Astrocyte (in vitro differentiated cells and primary cell): ENCODE results near the gene PIK3IP1. TPM values are rescaled to one million over a fixed set of nuclear protein-coding genes. Genes with fewer than 3 reads are reported as not detected.

Experiments used
- DNase-seq: peaks from one replicate; pipeline ENCODE4 v3.0.0-alpha.2; 2010; ENCODE audit warnings: low read depth
- FAIRE-seq: peaks from 2 replicates; lab custom pipeline; 2011; peaks lifted over from hg19 to GRCh38; lab: Jason Lieb, UNC
- H2AFZ ChIP-seq: 2 replicates; pipeline ENCODE4 v1.6.0; 2012; ENCODE audit warnings: low read depth, low read length, inconsistent platforms
- H3K27ac ChIP-seq: 2 replicates; pipeline ENCODE4 v1.5.1; 2011; ENCODE audit warnings: low read depth, low read length, inconsistent platforms
- H3K27me3 ChIP-seq: 2 replicates; pipeline ENCODE4 v1.6.0; 2011; ENCODE audit warnings: low read length, inconsistent platforms; ENCODE audit not compliant: insufficient read depth
- H3K36me3 ChIP-seq: 2 replicates; pipeline ENCODE4 v1.5.1; 2011; ENCODE audit warnings: low read length, inconsistent platforms; ENCODE audit not compliant: insufficient read depth
- H3K4me1 ChIP-seq: 2 replicates; pipeline ENCODE4 v1.5.1; 2011; ENCODE audit warnings: low read length, inconsistent platforms; ENCODE audit not compliant: insufficient read depth
- H3K4me2 ChIP-seq: 2 replicates; pipeline ENCODE4 v1.6.0; 2012; ENCODE audit warnings: low read length, inconsistent platforms
- H3K4me3 ChIP-seq: 2 replicates; pipeline ENCODE4 v1.5.1; 2011; ENCODE audit warnings: low read depth, mild to moderate bottlenecking, low read length, inconsistent platforms; ENCODE audit not compliant: insufficient read depth
- H3K79me2 ChIP-seq: 2 replicates; pipeline ENCODE4 v1.6.0; 2012; ENCODE audit warnings: mild to moderate bottlenecking, low read length, inconsistent platforms; ENCODE audit not compliant: insufficient read depth
- H3K9ac ChIP-seq: 2 replicates; pipeline ENCODE4 v1.6.0; 2012; ENCODE audit warnings: mild to moderate bottlenecking, low read length, inconsistent platforms
- H3K9me3 ChIP-seq: 2 replicates; pipeline ENCODE4 v1.5.1; 2012; ENCODE audit warnings: low read depth, mild to moderate bottlenecking, low read length, inconsistent platforms; ENCODE audit not compliant: insufficient read depth
- H4K20me1 ChIP-seq: 2 replicates; pipeline ENCODE4 v1.6.0; 2012; ENCODE audit warnings: low read length, inconsistent platforms; ENCODE audit not compliant: insufficient read depth
- H3K27ac Mint-ChIP-seq: one replicate; pipeline ENCODE4 v1.8.0; 2021; ENCODE audit warnings: mild to moderate bottlenecking, mixed read lengths; ENCODE audit not compliant: unreplicated experiment
- H3K27me3 Mint-ChIP-seq: one replicate; pipeline ENCODE4 v1.8.0; 2021; ENCODE audit warnings: low read depth, mixed read lengths; ENCODE audit not compliant: unreplicated experiment
- H3K36me3 Mint-ChIP-seq: one replicate; pipeline ENCODE4 v1.8.0; 2021; ENCODE audit warnings: low read depth, mixed read lengths; ENCODE audit not compliant: unreplicated experiment
- H3K4me1 Mint-ChIP-seq: one replicate; pipeline ENCODE4 v1.8.0; 2021; ENCODE audit warnings: low read depth, mixed read lengths; ENCODE audit not compliant: unreplicated experiment
- H3K4me3 Mint-ChIP-seq: one replicate; pipeline ENCODE4 v1.8.0; 2021; ENCODE audit warnings: mild to moderate bottlenecking, moderate library complexity, mixed read lengths; ENCODE audit not compliant: unreplicated experiment
- H3K9me3 Mint-ChIP-seq: one replicate; pipeline ENCODE4 v1.8.0; 2021; ENCODE audit warnings: mild to moderate bottlenecking, mixed read lengths; ENCODE audit not compliant: unreplicated experiment
- EZH2 ChIP-seq: IDR thresholded peaks from 2 replicates; pipeline ENCODE4 v1.6.1; 2012; ENCODE audit warnings: mild to moderate bottlenecking, low read length, inconsistent platforms; ENCODE audit not compliant: insufficient read depth
- total RNA-seq: library from RNA; stranded (reverse); gene quantifications from 2 replicates; pipeline ENCODE4 v1.2.1, GENCODE V29; 2021
- TF ChIP-seq, protein P1 (sequence below): IDR thresholded peaks from 2 replicates; pipeline ENCODE4 v1.5.1; 2011; ENCODE audit warnings: low read depth, mild to moderate bottlenecking, inconsistent platforms, low read length, moderate library complexity; ENCODE audit not compliant: insufficient read depth

PIK3IP1 gene
- total RNA-seq, 1 donor from 2014 or later = 21.4 TPM

DNA sequence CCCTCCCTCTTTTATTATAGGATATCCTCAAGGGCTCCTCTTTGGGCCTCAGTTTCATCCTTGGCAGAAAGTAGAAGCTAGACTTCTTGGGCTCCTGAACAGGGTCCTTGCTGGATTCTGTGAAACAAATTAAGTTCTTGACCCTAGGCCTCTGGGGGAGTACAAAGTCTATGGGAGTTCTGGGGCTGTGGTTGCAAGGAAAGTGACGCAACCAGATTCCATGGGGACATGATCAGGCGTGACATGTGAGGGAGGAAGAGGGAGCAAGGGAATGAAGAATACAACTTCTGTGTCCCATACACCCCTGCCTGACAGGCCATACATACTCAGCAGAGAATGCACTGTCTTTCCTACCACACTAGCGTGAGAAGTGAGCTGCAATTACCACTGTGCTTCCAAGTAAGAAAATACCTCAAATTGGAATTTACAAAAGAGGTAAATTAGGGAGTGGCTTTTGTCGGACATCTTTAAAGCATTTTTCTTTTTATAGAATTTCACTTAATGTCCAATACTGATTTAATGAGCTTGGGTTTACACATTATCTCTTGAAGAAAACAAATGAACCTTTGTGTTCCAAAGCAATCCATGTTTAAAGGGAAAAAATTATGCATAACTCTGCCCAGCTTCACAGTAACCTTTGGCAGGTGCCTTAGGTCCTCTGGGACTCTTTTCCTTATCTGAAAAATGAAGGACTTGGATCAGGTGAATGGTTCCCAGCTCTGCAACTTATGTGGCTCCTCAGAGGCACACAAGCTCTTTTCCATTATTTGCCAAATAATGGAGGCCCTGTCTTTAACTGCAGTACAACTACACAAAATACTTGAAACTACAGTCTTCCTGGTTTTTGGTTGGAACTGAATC, 41.3 kb downstream of the PIK3IP1 start:
- no peaks in the 10 kb centered on the region for H3K9me3 Mint-ChIP-seq
- Histone ChIP-seq H3K27ac (no peak overlapping the region), H3K9ac (no peak overlapping the region), H2AFZ (no peak overlapping the region), H3K4me2 (peak overlapping the region; percentile 96), H3K36me3 (peaks cover 10% of the 10 kb centered on the region), H4K20me1 (peaks cover 67% of the 10 kb centered on the region), H3K4me3 (no peak overlapping the region), H3K79me2 (peaks cover 72% of the 10 kb centered on the region), H3K27me3 (no peaks in the 10 kb centered on the region), H3K9me3 (no peaks in the 10 kb centered on the region), H3K4me1 (peaks cover 34% of the 10 kb centered on the region)
- no peaks in the 10 kb centered on the region for H3K27me3 Mint-ChIP-seq
- no peak for DNase-seq
- H3K27ac Mint-ChIP-seq = peak overlapping the region; percentile 22
- TF ChIP-seq EZH2 = no peak
- TF ChIP-seq, protein P1, sequence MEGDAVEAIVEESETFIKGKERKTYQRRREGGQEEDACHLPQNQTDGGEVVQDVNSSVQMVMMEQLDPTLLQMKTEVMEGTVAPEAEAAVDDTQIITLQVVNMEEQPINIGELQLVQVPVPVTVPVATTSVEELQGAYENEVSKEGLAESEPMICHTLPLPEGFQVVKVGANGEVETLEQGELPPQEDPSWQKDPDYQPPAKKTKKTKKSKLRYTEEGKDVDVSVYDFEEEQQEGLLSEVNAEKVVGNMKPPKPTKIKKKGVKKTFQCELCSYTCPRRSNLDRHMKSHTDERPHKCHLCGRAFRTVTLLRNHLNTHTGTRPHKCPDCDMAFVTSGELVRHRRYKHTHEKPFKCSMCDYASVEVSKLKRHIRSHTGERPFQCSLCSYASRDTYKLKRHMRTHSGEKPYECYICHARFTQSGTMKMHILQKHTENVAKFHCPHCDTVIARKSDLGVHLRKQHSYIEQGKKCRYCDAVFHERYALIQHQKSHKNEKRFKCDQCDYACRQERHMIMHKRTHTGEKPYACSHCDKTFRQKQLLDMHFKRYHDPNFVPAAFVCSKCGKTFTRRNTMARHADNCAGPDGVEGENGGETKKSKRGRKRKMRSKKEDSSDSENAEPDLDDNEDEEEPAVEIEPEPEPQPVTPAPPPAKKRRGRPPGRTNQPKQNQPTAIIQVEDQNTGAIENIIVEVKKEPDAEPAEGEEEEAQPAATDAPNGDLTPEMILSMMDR = no peak
- peaks cover 54% of the 10 kb centered on the region for H3K4me1 Mint-ChIP-seq
- peak overlapping the region; percentile 94 for H3K4me3 Mint-ChIP-seq
- no peak for FAIRE-seq
- peaks cover 20% of the 10 kb centered on the region for H3K36me3 Mint-ChIP-seq

DNA sequence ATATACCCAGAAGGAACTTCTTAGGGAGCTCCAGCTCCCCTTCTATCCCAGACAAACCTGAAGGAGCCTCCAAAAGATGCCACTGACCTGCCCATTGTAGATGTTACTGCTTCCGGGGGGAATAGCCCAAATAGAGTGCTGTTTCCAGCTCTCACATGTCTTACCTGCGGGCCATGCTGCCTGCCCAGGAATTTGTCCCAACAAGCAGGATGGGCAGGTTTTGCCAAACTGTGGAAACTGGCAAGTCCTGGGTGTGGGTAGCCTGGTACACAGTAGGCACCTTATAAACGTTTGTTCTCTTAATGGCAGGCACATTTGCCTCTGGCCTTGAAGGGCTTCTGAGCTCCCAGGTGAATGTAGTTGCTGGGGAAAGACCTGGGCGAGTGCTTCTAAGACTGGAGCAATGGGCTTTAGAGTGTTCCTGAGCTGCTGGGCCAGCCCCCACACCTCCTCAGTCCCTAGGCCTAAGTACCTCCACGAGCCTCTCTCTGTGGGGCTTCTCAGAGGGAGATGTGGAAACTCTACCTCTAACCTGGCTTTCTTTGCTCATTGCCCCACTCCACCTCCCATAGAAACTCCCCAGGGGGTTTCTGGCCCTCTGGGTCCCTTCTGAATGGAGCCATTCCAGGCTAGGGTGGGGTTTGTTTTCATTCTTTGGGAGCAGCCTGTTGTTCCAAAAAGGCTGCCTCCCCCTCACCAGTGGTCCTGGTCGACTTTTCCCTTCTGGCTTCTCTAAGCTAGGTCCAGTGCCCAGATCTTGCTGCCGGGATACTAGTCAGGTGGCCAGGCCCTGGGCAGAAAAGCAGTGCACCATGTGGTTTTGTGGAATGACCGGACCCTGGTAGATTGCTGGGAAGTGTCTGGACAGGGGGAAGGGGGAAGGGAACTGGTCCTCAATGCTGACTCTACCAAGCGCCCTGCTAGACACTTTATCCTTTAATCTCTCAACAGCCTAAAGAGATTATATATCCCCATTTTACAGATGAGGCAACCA, 43.0 kb downstream of the PIK3IP1 start:
- Mint-ChIP-seq H3K4me3 (peak overlapping the region; percentile 94), H3K36me3 (peaks cover 10% of the 10 kb centered on the region)
- peak overlapping the region; percentile 73 for H3K4me3 ChIP-seq

More for the DNA sequence above, 43.0 kb downstream of the PIK3IP1 start:
- peaks cover 10% of the 10 kb centered on the region for H3K36me3 ChIP-seq
- DNase-seq = peak; percentile 44
- peaks cover 64% of the 10 kb centered on the region for H3K4me1 Mint-ChIP-seq
- H2AFZ ChIP-seq = no peak overlapping the region
- no peaks in the 10 kb centered on the region for H3K27me3 Mint-ChIP-seq
- H3K9ac ChIP-seq = peak overlapping the region; percentile 86
- H3K9me3 ChIP-seq = no peaks in the 10 kb centered on the region
- no peaks in the 10 kb centered on the region for H3K27me3 ChIP-seq
- H3K4me1 ChIP-seq = peaks cover 43% of the 10 kb centered on the region
- FAIRE-seq = no peak
- H3K27ac Mint-ChIP-seq = peak overlapping the region; percentile 83
- peaks cover 55% of the 10 kb centered on the region for H4K20me1 ChIP-seq
- peaks cover 59% of the 10 kb centered on the region for H3K79me2 ChIP-seq
- no peaks in the 10 kb centered on the region for H3K9me3 Mint-ChIP-seq
- TF ChIP-seq, protein P1 = no peak
- TF ChIP-seq EZH2 = no peak
- H3K27ac ChIP-seq = peak overlapping the region; percentile 64
- peak overlapping the region; percentile 96 for H3K4me2 ChIP-seq
